GM21390 (cell line): ENCODE data around the gene PLEKHG5.

Source experiments
- ATAC-seq: cut with Tn5 transposase; IDR thresholded peaks from one replicate; pipeline ENCODE4 v1.9.1; 2021; ENCODE audit not compliant: unreplicated experiment

The PLEKHG5 gene

DNA sequence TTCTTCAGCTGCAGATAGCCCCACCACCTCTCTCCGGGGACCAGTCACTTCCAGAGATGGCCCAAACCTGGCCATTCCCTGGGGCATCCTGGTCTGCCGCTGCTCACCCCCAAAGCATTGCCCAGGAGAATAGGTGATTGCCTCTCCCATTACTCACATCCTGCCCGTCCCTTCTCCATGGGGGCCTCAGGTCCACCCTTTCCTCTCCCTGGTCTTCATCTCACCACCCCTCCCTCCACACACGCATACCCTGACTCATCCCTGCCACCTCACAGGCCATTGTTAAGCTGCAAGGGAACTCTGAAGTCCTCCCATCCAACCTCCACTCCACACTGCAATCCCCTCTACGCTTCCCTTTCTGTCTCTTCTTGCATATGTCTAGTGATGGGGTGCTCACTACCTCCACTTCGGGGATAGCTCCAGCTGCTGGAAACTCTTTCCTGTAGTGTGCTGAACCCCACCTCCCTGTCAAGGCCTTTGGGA is at the start of gene PLEKHG5:
PLEKHG5 (minus strand) TSS at position 188 of the 483 bp plus-strand sequence. CDS start 14,096 bp downstream, outside the sequence.
- no peak for ATAC-seq

GRCh38 chr1:6538956-6539355 is 47.5 kb upstream of the PLEKHG5 start:
- ATAC-seq, result no peak

- ATAC-seq, result no peak
Observed at GRCh38 chr1:6536291-6536690, 44.8 kb upstream of the PLEKHG5 start.

DNA sequence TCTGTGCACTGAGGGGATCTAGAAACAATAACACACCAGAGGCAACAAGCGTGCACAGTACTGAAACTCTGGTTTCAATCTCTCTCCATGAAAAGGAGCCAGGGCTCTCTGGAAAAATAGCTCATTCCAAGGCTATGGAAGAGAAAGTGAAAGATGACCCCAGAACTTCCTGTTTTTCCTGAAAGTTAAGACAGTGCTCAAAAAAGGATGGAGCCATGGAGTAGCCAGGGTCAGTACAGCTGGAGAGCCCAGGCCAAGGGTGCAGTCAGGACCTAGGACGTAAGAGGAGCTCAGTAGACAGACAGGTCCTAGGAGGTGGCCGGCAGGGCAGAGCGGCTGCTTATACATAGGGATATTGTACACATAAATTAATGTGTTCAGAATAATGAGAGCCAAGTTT is 43.7 kb upstream of the PLEKHG5 start:
- ATAC-seq, result no peak

DNA sequence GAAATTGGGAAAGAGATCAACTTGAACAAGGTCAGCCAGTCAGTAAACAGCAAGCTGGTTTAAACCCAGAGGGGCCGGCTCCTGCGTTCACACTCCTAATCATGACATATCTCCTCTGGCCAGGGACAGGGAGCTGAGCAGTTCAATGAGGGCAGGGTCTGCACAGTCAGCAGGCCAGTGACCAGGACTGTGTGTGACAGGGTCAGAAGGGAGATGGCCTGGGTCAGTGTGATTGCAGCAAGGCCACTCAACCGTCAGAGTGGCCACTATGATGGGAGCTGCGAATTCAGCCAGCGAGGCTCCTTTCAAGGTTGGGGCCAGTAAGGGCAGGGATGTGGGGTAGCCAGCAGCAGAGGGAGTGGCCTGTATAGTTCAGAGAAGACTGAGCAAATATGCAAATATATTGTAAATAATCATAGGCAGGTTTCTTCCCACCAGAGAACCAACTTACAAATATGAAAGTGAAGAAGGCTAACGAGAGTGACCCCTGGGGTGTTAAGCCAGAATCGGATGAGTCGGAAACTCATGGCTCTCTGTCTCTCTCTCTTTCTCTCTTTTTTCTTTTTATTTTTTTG is 42.9 kb upstream of the PLEKHG5 start:
- no peak for ATAC-seq

DNA sequence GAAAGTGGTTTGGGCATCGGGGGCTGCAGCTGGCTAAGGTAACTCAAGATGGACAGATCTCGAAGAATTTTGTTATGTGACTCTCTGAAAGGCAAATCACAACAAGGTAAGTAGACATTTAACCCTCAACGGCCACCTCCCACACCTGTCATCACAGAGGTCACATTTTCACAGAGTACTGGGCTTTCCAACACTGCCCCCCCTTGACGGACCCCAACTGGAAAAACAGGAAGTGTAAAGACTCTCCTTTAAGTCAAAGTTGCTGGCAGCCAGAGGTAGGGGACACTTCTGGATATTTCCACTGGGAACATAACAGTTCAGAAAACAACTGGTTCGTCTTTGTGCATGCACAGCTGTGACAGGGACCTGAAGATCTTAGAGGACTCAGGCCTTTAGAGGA is 40.5 kb upstream of the PLEKHG5 start:
- no peak for ATAC-seq

GRCh38 chr1:6530504-6531160 is 39.2 kb upstream of the PLEKHG5 start:
- no peak for ATAC-seq

DNA sequence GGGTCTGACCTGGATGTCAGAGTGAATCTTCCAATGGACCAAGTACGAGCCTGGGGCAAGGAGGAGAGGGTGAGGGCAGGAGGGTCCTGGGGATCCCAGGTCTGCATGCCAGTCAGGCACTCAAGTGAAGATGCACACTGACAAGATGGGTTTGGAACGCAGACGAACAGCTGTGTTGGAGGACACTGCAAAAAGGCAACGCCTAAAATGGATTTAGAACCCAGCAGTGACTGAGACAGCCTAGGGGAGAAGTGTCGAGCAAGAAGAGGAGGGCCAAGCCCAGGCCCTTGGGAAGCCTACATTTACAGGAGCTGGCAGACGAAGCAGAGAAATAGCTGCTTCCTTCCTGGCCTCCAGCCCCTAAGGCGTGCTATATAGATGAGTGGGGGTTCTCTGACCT is 37.0 kb upstream of the PLEKHG5 start:
- no peak for ATAC-seq

- ATAC-seq, result no peak
Observed at GRCh38 chr1:6526316-6526715, 34.8 kb upstream of the PLEKHG5 start.

DNA sequence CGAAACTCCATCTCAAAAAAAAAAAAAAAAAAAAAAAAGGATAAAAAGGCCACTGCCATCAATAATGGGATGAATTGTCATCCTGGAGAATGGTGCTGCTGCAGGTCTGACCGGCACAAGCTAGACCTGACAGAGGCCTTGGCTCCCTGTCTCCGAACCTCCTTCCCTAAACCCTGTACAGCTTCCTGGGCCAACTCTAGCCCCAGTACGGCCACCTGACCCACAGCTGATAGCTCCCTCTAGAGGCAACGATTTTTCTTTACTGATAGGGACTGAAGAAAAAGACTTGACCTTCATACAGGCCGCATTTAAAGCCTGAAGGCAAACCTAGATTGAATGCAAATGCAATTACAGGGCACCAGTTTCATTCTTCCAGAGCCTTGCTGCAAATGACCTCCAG is 32.1 kb upstream of the PLEKHG5 start:
- no peak for ATAC-seq

- no peak for ATAC-seq
Observed at GRCh38 chr1:6521536-6521935, 30.1 kb upstream of the PLEKHG5 start.

DNA sequence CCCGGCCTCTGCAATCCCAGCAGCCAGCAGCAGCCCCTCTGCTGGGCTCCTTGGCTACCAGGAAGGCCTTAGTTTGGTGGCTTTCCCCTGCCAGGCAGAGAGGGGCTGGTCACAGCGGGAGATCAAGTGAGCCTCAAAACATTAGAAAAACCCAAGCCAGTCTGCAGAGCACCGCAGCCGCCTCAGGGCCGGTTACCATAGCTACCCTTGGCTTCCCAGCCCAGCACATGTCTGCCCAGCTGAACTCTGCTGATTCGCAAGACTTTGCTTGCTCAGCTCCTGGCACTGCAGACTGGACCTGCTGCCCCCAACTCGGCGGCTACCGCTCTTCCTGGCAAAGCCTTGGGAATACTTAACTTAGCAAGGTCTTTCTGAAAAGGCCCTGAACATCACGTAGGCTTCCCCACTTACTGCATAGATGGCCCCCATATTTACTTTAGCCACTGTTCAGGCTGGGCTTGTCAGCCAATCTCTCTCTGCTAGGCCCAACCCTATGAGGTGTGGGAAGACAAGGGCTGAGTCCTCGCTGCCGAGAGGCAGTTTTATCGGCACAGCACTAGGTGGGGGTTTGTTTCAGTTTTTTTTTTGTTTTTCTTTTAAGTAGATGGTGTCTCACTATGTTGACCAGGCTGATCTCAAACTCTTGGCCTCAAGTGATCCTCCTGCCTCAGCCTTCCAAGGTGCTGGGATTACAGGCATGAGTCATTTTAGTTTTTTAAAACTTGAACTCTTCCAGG is 28.6 kb upstream of the PLEKHG5 start:
- no peak for ATAC-seq

DNA sequence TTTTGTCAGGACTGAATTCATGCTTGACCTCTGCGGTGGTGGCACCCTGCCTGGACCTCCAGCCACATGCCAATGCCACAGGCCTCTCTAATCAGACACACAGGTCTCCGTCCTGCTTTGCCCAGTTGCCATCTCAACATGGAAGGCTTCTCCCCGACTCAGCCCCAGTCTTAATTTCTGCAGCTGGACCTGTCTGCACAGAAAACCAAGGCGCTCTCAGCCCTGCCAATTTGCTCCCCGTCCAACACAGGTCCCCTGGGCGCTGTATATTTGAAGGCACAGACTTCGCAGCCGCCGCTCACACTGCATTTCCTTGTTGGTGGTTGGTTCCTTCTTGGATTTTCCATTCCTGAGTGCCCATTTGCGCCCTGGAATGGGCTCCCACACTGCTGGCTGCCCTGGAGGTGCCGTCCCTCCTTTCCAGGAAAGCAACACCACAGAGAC is 28.0 kb upstream of the PLEKHG5 start:
- no peak for ATAC-seq

GRCh38 chr1:6517435-6517851 is 26.0 kb upstream of the PLEKHG5 start:
- no peak for ATAC-seq

DNA sequence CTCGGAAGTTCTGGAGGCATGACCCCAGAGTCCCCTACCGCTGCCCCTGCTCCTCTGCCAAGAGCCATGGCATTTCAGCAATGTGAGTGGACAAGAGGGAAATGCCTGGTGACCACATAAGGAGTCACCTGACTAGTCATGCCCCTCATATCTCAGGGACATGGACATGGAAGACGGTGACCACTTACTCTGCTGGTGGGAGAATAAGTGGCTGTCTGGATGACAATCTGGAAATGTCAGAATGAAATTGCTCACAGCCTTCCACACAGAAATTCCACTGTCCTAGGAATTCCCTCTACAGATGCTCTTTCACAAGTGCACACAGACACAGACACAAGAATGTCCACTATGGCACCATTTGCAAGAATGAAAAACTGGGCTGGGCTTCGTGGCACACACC is 24.3 kb upstream of the PLEKHG5 start:
- no peak for ATAC-seq

DNA sequence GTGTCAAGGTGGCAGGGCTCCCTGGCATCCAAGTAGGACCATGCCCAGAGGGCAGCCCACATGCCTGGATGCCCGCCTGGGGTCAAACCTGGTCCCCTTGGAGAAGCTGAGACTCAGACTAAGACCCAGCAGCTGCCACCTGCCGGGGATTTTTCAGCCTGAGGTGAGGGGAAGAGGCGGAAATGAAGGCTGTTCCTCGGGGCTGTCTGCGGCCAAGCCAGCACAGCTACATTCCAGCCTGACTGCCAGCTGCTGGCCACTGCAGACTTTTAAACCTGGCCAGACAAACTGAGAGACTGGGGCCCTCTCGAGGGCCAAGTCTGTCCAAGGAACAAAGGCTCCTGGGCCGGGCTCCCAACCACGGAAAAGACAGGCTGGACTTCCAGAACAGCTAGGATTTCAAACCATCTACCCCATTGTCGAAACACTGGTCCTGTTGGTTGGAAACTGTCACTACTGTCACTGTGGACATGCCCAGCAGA is 21.9 kb upstream of the PLEKHG5 start:
- ATAC-seq, result no peak

GRCh38 chr1:6512908-6513280 is 21.4 kb upstream of the PLEKHG5 start:
- ATAC-seq, result no peak

- ATAC-seq, result no peak
Observed at GRCh38 chr1:6512245-6512907, 20.9 kb upstream of the PLEKHG5 start.

- ATAC-seq, result no peak
Observed at GRCh38 chr1:6511561-6512244, 20.2 kb upstream of the PLEKHG5 start.

GRCh38 chr1:6511056-6511455 is 19.6 kb upstream of the PLEKHG5 start:
- no peak for ATAC-seq

DNA sequence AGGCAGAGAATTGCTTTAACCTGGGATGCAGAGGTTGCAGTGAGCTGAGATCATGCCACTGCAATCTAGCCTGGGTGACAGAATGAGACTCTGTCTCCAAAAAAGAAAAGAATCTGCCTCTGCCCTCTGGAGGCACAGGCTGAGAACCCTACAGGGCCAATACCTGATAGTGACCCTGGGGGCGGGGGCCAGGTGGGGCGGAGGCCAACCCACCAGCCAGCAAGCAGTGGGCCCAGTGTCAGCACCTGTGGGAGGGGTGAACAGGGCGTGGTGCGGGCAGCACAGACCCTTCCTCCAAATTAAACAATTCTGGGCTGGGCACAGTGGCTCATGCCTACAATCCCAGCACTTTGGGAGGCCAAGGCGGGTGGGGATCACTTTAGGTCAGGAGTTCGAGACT is 19.0 kb upstream of the PLEKHG5 start:
- ATAC-seq, result no peak
